GM13976 (cell line): ENCODE measurements around the gene DTD2.

Source experiments
- DNase-seq: peaks from one replicate; pipeline ENCODE4 v3.0.0; 2012; ENCODE audit warnings: low spot score
- CTCF ChIP-seq: IDR thresholded peaks from 2 replicates; pipeline ENCODE4 v1.5.1; 2012; ENCODE audit warnings: borderline replicate concordance, mild to moderate bottlenecking; ENCODE audit not compliant: insufficient read depth; ENCODE audit errors: extremely low read depth, missing control alignments, control extremely low read depth
- in situ Hi-C: fragments of 300-500 bp; cut with MboI; formaldehyde crosslinking; loops from one replicate; pipeline ENCODE4 v1.12.0; 2022; ENCODE audit warnings: low sequenced_read_pairs, mixed read lengths, inconsistent platforms; ENCODE audit not compliant: unreplicated experiment

Gene DTD2

DNA sequence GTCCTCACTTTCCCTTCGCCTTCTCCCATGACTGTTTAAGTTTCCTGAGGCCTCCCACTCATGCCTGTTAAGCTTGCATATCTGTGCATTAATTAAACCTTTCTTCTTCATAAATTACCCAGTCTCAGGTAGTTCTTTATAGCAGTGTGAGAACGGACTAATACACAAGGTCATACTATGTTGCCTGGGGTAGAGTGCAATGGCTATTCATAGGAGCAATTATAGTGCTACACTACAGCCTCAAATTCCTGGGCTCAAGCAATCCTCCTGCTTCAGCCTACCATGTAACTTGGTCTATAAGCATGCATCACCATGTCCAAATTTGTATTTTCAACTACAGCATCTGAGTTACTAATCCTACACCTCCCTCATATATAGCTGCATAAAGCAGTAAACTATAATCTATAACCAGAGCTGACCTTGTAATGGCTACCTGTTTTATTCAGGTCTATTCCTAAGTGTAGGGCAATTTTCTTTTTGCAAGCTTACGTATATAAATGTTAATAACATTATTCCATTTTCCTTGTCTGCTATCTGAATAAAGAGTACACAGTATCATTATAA, 55.9 kb downstream of the DTD2 start:
- TF ChIP-seq CTCF = no peak
- no peak for DNase-seq
- in situ Hi-C loops = no loop called here

DNA sequence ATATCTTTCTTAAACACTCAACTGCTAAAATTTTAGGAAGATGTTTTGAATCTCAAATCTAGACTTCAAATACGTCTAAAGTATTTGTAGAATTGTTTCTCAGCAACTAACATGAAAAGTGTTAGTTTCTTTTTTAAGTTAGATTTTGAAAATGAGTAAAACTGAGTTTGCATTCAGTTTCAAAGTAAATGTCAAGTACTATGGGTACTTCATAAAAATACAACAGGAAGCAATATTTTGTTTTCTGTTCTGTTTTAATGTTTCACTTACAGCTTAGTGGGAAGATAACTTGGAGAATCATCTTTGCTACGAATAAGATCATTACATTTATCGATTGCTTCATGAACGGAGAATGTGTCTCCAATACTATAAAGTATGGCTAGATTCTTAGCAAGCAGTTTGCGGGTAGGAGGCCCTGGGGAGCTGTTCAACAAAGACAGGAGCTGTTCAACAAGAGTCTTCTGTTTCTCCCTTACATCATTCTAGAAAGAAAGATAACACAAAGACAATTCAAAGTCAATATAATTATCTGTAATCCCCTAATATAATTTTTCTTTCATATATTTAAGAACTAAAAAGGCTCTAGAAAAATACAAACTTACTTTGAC, 57.2 kb downstream of the DTD2 start:
- in situ Hi-C loops = no loop called here
- DNase-seq = peak; percentile 19
- no peak for TF ChIP-seq CTCF
